Stimulated activated CD4-positive, alpha-beta T cell treated with anti-CD3 and anti-CD28 coated beads, Interleukin-12 subunit alpha, Interleukin-12 subunit beta, amount 100 ng/mL, for 24 hours (primary cell): ENCODE data around the gene FADD.
"Not testable (repeated sequence)": the region's sequence is repeated elsewhere in the genome, so short reads cannot be mapped to it uniquely, and the experiment has no call there.

ENCODE experiments used
- DNase-seq, 2 experiments: peaks; one replicate each; pipeline ENCODE4 v3.0.0-alpha.2; 2020; ENCODE audit warnings: low read depth in 2 of 2

The FADD gene

DNA sequence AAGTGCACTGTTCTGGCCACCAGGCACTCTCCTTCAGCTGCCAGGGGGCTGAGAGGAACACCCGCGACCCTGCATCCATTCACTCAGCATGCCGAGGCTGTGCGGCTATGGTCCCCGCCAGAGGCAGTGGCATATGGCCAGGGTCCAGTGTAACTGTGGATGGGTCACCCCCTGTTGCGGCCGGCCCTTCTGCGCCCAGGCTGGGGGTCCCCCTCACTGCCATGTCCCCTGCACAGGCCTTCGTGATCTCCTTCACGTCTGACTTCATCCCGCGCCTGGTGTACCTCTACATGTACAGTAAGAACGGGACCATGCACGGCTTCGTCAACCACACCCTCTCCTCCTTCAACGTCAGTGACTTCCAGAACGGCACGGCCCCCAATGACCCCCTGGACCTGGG lies 20.8 kb upstream of the FADD start:
- DNase-seq = no peak

DNA sequence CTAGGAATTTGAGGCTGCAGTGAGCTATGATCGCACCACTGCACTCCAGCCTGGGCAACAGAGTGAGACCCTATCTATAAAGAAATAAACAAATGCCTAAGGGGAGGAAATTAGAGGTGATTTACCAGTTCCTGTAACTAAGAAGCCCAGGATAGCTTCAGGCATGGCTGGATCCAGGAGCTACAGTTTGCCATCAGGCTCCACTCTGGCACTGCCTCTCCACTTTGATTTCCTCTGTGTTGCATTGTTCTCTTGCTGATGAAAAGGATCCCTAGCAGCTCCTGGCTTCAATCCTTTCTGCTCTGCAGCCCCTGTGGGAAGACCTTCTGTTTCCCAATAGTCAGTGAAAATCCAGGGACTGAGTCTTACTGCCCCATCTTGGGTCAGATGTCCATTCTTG lies 20.1 kb upstream of the FADD start:
- DNase-seq = no peak

GRCh38 chr11:70183483-70184176 lies 19.5 kb upstream of the FADD start:
- DNase-seq = no peak

- DNase-seq = no peak
Observed at GRCh38 chr11:70184396-70184795, 18.7 kb upstream of the FADD start.

DNA sequence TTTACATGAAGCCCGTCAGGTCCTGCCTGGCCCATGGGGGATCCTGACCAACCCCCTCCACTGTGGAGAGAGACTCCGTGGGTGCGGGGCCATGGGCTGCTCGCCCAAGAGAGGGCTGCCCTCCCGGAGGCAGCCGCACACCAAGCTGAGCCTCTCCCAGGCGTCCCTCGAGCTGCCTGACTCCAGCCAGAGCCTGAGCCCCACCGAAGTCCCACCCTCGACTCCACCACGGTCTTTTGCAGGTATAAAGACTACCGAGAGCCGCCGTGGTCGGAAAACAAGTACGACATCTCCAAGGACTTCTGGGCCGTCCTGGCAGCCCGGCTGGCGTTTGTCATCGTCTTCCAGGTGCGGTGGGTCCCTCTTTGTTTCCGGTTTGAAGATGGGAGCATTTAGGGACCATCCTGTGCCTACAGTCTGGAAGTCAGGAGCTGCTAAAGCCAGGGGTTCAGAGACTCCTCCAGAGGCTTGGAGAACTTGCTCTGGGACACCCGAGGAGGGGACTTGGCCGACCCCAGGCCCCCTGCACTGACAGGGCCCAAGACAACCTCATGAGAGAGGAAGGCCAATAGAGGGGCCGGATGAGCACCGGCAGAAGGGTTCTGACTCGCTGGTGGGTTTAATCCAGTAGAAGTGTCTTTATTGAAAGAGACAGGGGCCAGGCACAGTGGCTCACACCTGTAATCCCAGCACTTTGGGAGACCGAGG lies 17.6 kb upstream of the FADD start:
- DNase-seq = no peak

GRCh38 chr11:70186420-70186819 lies 16.7 kb upstream of the FADD start:
- no peak for DNase-seq

GRCh38 chr11:70186936-70187335 lies 16.2 kb upstream of the FADD start:
- DNase-seq = no peak

DNA sequence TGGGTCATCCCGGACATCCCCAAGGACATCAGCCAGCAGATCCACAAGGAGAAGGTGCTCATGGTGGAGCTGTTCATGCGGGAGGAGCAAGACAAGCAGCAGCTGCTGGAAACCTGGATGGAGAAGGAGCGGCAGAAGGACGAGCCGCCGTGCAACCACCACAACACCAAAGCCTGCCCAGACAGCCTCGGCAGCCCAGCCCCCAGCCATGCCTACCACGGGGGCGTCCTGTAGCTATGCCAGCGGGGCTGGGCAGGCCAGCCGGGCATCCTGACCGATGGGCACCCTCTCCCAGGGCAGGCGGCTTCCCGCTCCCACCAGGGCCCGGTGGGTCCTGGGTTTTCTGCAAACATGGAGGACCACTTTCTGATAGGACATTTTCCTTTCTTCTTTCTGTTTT lies 15.3 kb upstream of the FADD start:
- no peak for DNase-seq

DNA sequence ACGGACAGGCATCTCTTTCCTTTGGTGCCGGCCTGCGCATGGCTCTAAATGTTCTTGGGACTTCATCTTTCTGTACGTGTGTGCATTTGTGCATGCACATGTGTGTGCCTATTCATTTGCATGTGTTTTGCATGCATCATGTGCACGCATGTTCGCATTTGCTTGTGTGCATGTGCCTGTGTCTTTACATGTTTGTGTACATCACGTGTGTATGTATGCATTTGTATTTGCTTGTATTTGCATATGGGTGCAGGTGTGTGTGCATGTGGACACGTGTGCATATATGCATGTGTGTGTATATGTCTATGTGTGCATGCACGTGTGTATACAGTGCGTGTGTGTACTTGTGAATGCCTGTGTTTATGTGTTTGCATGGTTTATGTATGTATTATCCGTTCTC lies 13.5 kb upstream of the FADD start:
- DNase-seq = no peak

- DNase-seq = peak in 1 of 2 experiments; percentile 55
Observed at GRCh38 chr11:70191495-70192140, 11.5 kb upstream of the FADD start.

- DNase-seq = no peak
Observed at GRCh38 chr11:70192666-70193410, 10.3 kb upstream of the FADD start.

- DNase-seq = no peak
Observed at GRCh38 chr11:70193411-70194292, 9.4 kb upstream of the FADD start.

GRCh38 chr11:70194792-70195791 lies 8.0 kb upstream of the FADD start:
- no peak for DNase-seq

GRCh38 chr11:70200212-70200844 lies 2.8 kb upstream of the FADD start:
- no peak for DNase-seq

- DNase-seq = not testable (repeated sequence)
Observed at GRCh38 chr11:70201047-70201446, 2.0 kb upstream of the FADD start.

GRCh38 chr11:70201882-70202861 lies 924 bp upstream of the FADD start:
- DNase-seq = no peak

GRCh38 chr11:70203751-70204465 lies 812 bp downstream of the FADD start:
- peak; percentile 76 to 90 for DNase-seq

- no peak for DNase-seq
Observed at GRCh38 chr11:70204466-70204799, 1.3 kb downstream of the FADD start.
